K562 (cell line): ENCODE data around the gene FH. TPM values are rescaled to one million over a fixed set of nuclear protein-coding genes. Genes with fewer than 3 reads are reported as not detected.

Source experiments
- BHLHE40 ChIP-seq: IDR thresholded peaks from 2 replicates; pipeline ENCODE4 v1.6.1; 2011; ENCODE audit warnings: low read length, improper control_type of control experiment
- DACH1 ChIP-seq: fragments of 450-650 bp; IDR thresholded peaks from 2 replicates; pipeline ENCODE4 v1.6.1; 2018; ENCODE audit not compliant: partially characterized antibody
- EP400 ChIP-seq: fragments of 450-650 bp; IDR thresholded peaks from 2 replicates; pipeline ENCODE4 v1.6.1; 2017; ENCODE audit warnings: antibody characterized with exemption, mild to moderate bottlenecking, moderate library complexity
- ETV5 ChIP-seq: sonication (generic); formaldehyde crosslinking; IDR thresholded peaks from 2 replicates; pipeline ENCODE4 v1.4.0; 2020; ENCODE audit warnings: low read depth, mild to moderate bottlenecking, missing genetic modification reagents
- JUNB ChIP-seq: fragments of 450-650 bp; formaldehyde crosslinking; conservative IDR thresholded peaks from 2 replicates; pipeline ENCODE4 v1.4.0; 2020; ENCODE audit warnings: mild to moderate bottlenecking
- NR2F6 ChIP-seq: fragments of 450-650 bp; formaldehyde crosslinking; IDR thresholded peaks from 2 replicates; pipeline ENCODE4 v1.4.0; 2020; ENCODE audit warnings: mild to moderate bottlenecking
- TRIM28 ChIP-seq: fragments of 450-650 bp; IDR thresholded peaks from 2 replicates; pipeline ENCODE4 v1.6.1; 2017
- ZBTB26 ChIP-seq: fragments of 450-650 bp; formaldehyde crosslinking; IDR thresholded peaks from 2 replicates; pipeline ENCODE4 v1.4.0; 2022; ENCODE audit warnings: missing genetic modification characterization
- ZBTB40 ChIP-seq, 2 experiments: fragments of 450-650 bp in 1 of 2; sonication (generic) in 1 of 2; formaldehyde crosslinking in 1 of 2; IDR thresholded peaks; 2 replicates each; pipeline versions ENCODE4 v1.7.1 to v1.9.0; 2016 to 2022; ENCODE audit warnings: inconsistent platforms in 1 of 2, mild to moderate bottlenecking in 1 of 2, missing genetic modification reagents in 1 of 2
- ZBTB43 ChIP-seq: sonication (generic); formaldehyde crosslinking; IDR thresholded peaks from 2 replicates; pipeline ENCODE4 v1.8.0; 2023; ENCODE audit warnings: mild to moderate bottlenecking, missing genetic modification reagents
- ZFP30 ChIP-seq: fragments of 250-450 bp; sonication (Bioruptor Pico); IDR thresholded peaks from 2 replicates; pipeline ENCODE4 v1.8.0; 2022; ENCODE audit warnings: moderate library complexity, mild to moderate bottlenecking, inconsistent platforms, borderline replicate concordance
- ZNF707 ChIP-seq: fragments of 250-450 bp; sonication (Bioruptor Pico); conservative IDR thresholded peaks from 2 replicates; pipeline ENCODE4 v1.8.0; 2022; ENCODE audit warnings: inconsistent platforms, mild to moderate bottlenecking, moderate library complexity
- polyA plus RNA-seq, 8 experiments: library from polyadenylated mRNA; depleted of rRNA in 4 of 8; stranded (reverse) in 5 of 8; unstranded in 3 of 8; fragments of >200 nt; fragmentation: Nextera tagmentation in 2 of 8; fragmentation: Illumina TruSeq in 1 of 8; extraction: Ambion mirVana in 2 of 8; extraction: Trizol in 1 of 8; gene quantifications; 2 replicates each; pipeline versions ENCODE4 v1.2.1 to v1.2.3, GENCODE V29; 2011 to 2014; ENCODE audit warnings: inconsistent platforms in 1 of 8, missing spikeins in 1 of 8
- total RNA-seq, 7 experiments: library from RNA; depleted of rRNA in 6 of 7; stranded (reverse); fragments of >200 nt in 6 of 7; fragmentation: Illumina TruSeq in 2 of 7; extraction: Trizol in 2 of 7; gene quantifications; 2 replicates each; pipeline versions ENCODE4 v1.2.1 to v1.2.3, GENCODE V29; 2011 to 2021; ENCODE audit warnings: low replicate concordance in 1 of 7
- TF ChIP-seq, protein P1 (sequence below): sonication (generic); formaldehyde crosslinking; IDR thresholded peaks from 2 replicates; pipeline ENCODE4 v1.8.1; 2023; ENCODE audit warnings: mild to moderate bottlenecking, missing genetic modification reagents
- TF ChIP-seq, protein P2 (sequence below): fragments of 250-450 bp; sonication (Bioruptor Pico); IDR thresholded peaks from 2 replicates; pipeline ENCODE4 v1.4.0; 2020; ENCODE audit warnings: mild to moderate bottlenecking, moderate library complexity

The FH gene
- total and polyA plus RNA-seq, 9 of the 15 experiments (the other 6 are each of a cell fraction or from before 2014, with no cell fraction given), result 117 to 240 (median 211) TPM

GRCh38 chr1:241520080-241520465, 518 bp upstream of the FH start (continued):
- TF ChIP-seq ZBTB40 (IDR thresholded peaks at IDR 0.05) (peak; percentile 52), ZBTB40 (CRISPR knock-in tag; IDR thresholded peaks at IDR 0.05) (no peak), ZBTB43 (CRISPR knock-in tag) (no peak), ZNF707 (CRISPR knock-in tag) (no peak), ETV5 (CRISPR knock-in tag) (no peak), BHLHE40 (no peak), DACH1 (peak; percentile 32), EP400 (no peak), NR2F6 (CRISPR knock-in tag) (no peak), JUNB (no peak), TRIM28 (0 out of 2 replicates have a peak, but pooled peaks have one; percentile 19), ZBTB26 (CRISPR knock-in tag) (no peak), ZFP30 (CRISPR knock-in tag) (no peak)
- TF ChIP-seq, protein P1, sequence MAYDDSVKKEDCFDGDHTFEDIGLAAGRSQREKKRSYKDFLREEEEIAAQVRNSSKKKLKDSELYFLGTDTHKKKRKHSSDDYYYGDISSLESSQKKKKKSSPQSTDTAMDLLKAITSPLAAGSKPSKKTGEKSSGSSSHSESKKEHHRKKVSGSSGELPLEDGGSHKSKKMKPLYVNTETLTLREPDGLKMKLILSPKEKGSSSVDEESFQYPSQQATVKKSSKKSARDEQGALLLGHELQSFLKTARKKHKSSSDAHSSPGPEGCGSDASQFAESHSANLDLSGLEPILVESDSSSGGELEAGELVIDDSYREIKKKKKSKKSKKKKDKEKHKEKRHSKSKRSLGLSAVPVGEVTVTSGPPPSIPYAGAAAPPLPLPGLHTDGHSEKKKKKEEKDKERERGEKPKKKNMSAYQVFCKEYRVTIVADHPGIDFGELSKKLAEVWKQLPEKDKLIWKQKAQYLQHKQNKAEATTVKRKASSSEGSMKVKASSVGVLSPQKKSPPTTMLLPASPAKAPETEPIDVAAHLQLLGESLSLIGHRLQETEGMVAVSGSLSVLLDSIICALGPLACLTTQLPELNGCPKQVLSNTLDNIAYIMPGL (CRISPR knock-in tag), result no peak
- TF ChIP-seq, protein P2, sequence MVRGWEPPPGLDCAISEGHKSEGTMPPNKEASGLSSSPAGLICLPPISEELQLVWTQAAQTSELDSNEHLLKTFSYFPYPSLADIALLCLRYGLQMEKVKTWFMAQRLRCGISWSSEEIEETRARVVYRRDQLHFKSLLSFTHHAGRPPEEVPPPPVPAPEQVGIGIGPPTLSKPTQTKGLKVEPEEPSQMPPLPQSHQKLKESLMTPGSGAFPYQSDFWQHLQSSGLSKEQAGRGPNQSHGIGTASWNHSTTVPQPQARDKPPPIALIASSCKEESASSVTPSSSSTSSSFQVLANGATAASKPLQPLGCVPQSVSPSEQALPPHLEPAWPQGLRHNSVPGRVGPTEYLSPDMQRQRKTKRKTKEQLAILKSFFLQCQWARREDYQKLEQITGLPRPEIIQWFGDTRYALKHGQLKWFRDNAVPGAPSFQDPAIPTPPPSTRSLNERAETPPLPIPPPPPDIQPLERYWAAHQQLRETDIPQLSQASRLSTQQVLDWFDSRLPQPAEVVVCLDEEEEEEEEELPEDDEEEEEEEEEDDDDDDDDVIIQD, result no peak
